Measurements from ENCODE around the gene CCDC141.

- TF ChIP-seq CTCF (IDR thresholded peaks at IDR 0.05) (no peak), POLR2A (IDR thresholded peaks at IDR 0.05) (no peak)
These were observed 51.4 kb downstream of the CCDC141 start for GRCh38 chr2:178998539-178998938.

Measured in Peyer's patch (tissue), 4 donors.